HAP-1 (cell line): ENCODE data around the gene TTLL11.

Experiments used
- DNase-seq, 2 experiments: peaks; one replicate each; pipeline ENCODE4 v3.0.0-alpha.2; 2016 to 2020; ENCODE audit warnings: low spot score in 2 of 2
- H3K27me3 ChIP-seq: fragments of 250-450 bp; sonication (Bioruptor Pico); 2 replicates; pipeline ENCODE4 v1.5.1; 2020; ENCODE audit warnings: low read depth, mild to moderate bottlenecking, moderate library complexity
- H3K36me3 ChIP-seq: fragments of 250-450 bp; sonication (Bioruptor Pico); replicated peaks from 2 replicates; pipeline ENCODE4 v1.5.1; 2020; ENCODE audit warnings: mild to moderate bottlenecking
- H3K4me1 ChIP-seq: fragments of 250-450 bp; sonication (Bioruptor Pico); 2 replicates; pipeline ENCODE4 v1.5.1; 2020; ENCODE audit warnings: mild to moderate bottlenecking
- H3K4me3 ChIP-seq: fragments of 250-450 bp; sonication (Bioruptor Pico); 2 replicates; pipeline ENCODE4 v1.5.1; 2020; ENCODE audit warnings: mild to moderate bottlenecking, moderate library complexity
- H3K9me3 ChIP-seq: fragments of 250-450 bp; sonication (Bioruptor Pico); 2 replicates; pipeline ENCODE4 v1.5.1; 2020; ENCODE audit warnings: mild to moderate bottlenecking, moderate library complexity
- in situ Hi-C: fragments of 300-500 bp; cut with MboI; formaldehyde crosslinking; loops from 3 replicates; pipeline ENCODE4 v1.14.3; 2020; ENCODE audit warnings: low sequenced_read_pairs, inconsistent platforms, mixed read lengths

TTLL11 gene

GRCh38 chr9:121999556-121999955 is 93.6 kb downstream of the TTLL11 start:
- H3K4me3 ChIP-seq = no peak overlapping the region
- H3K27me3 ChIP-seq = no peaks in the 10 kb centered on the region
- in situ Hi-C loops = loop anchor here (5.0 kb wide), 1 partner anchor 452 kb away; no protein-coding TSS in a partner anchor
- H3K4me1 ChIP-seq = peaks cover 7% of the 10 kb centered on the region
- DNase-seq = no peak
- H3K9me3 ChIP-seq = no peaks in the 10 kb centered on the region
- no peaks in the 10 kb centered on the region for H3K36me3 ChIP-seq

GRCh38 chr9:121998513-121999049 is 94.5 kb downstream of the TTLL11 start:
- no peak overlapping the region for H3K4me3 ChIP-seq
- H3K4me1 ChIP-seq = peaks cover 7% of the 10 kb centered on the region
- in situ Hi-C loops = loop anchor here (5.0 kb wide), 1 partner anchor 451 kb away; no protein-coding TSS in a partner anchor
- H3K36me3 ChIP-seq = no peaks in the 10 kb centered on the region
- H3K27me3 ChIP-seq = no peaks in the 10 kb centered on the region
- DNase-seq = no peak
- no peaks in the 10 kb centered on the region for H3K9me3 ChIP-seq

- no peaks in the 10 kb centered on the region for H3K27me3 ChIP-seq
- H3K36me3 ChIP-seq = no peaks in the 10 kb centered on the region
- H3K4me1 ChIP-seq = peaks cover 7% of the 10 kb centered on the region
- no peak overlapping the region for H3K4me3 ChIP-seq
- no peak for DNase-seq
- H3K9me3 ChIP-seq = no peaks in the 10 kb centered on the region
- in situ Hi-C loops = loop anchor here (5.0 kb wide), 1 partner anchor 450 kb away; no protein-coding TSS in a partner anchor
Observed at GRCh38 chr9:121997791-121998190, 95.3 kb downstream of the TTLL11 start.

DNA sequence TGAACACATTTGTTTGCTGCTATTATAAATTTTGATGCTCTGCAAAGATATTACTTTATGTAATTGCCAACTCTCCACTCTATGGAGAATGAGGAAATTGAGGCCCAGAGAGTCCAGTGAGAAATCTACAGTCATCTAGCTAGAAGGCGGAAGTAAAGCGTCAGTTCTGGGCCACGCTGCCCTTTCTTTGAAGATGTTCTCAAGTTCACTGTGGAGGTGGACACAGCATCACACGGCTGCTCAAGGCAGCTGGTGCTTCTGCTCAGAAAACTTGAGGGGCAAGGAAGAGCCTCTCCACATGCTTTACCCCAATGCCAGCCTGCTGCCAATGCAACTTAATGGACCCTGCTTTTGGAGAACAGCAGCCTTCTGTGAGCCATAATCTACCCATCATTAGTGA is 96.3 kb downstream of the TTLL11 start:
- no peak for DNase-seq
- peaks cover 7% of the 10 kb centered on the region for H3K4me1 ChIP-seq
- no peaks in the 10 kb centered on the region for H3K36me3 ChIP-seq
- H3K27me3 ChIP-seq = no peaks in the 10 kb centered on the region
- no peaks in the 10 kb centered on the region for H3K9me3 ChIP-seq
- H3K4me3 ChIP-seq = no peak overlapping the region
- in situ Hi-C loops = loop anchor here (5.0 kb wide), 1 partner anchor 449 kb away; no protein-coding TSS in a partner anchor

GRCh38 chr9:121995997-121996396 is 97.1 kb downstream of the TTLL11 start:
- in situ Hi-C loops = loop anchor here (5.0 kb wide), 1 partner anchor 449 kb away; no protein-coding TSS in a partner anchor
- DNase-seq = no peak
- Histone ChIP-seq H3K27me3 (no peaks in the 10 kb centered on the region), H3K36me3 (no peaks in the 10 kb centered on the region), H3K9me3 (no peaks in the 10 kb centered on the region), H3K4me3 (no peak overlapping the region), H3K4me1 (peaks cover 7% of the 10 kb centered on the region)

- Histone ChIP-seq H3K36me3 (no peaks in the 10 kb centered on the region), H3K4me1 (no peaks in the 10 kb centered on the region), H3K9me3 (no peaks in the 10 kb centered on the region), H3K4me3 (no peak overlapping the region), H3K27me3 (no peaks in the 10 kb centered on the region)
- peak; percentile 67 to 70 for DNase-seq
- in situ Hi-C loops = loop anchor here (5.0 kb wide), 1 partner anchor 305 kb away; no protein-coding TSS in a partner anchor
Observed at GRCh38 chr9:121992571-121993212, 100.4 kb downstream of the TTLL11 start.

GRCh38 chr9:121991307-121991661 is 101.8 kb downstream of the TTLL11 start:
- no peaks in the 10 kb centered on the region for H3K36me3 ChIP-seq
- H3K27me3 ChIP-seq = no peaks in the 10 kb centered on the region
- no peak for DNase-seq
- no peaks in the 10 kb centered on the region for H3K4me1 ChIP-seq
- no peak overlapping the region for H3K4me3 ChIP-seq
- in situ Hi-C loops = loop anchor here (5.0 kb wide), 1 partner anchor 304 kb away; no protein-coding TSS in a partner anchor
- no peaks in the 10 kb centered on the region for H3K9me3 ChIP-seq

DNA sequence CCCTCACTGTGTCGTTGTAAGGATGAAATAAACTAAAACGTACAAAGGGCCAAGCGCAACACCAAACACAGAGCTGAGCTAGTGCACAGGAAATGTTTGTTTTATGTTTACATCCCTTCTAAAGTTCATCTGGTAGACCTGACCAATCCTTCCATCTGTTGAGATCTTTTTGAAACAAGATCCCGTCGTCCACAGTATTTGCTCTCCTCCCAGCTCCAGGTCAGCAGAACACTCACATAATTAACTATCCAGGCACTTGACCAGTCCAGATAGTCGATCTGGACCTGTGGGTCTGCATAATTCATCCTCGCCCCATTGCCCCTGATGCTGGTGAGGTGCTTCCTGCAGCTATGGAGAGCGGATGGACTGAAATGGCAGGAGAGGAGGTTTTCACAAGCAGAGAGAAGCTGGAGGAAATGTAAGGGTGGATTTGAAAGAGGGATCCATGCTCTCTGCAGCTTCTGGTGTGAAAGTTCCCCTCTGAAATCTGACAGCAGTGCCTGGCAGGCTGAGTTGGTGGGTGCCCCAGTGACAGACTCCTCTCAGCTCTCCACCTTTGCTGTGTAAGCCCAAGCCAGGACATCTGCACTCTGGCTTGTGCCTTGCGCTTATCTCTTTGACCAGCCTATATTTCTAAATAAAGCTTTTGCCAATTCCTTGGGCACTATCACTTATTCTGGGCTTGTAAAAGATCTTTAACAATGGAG is 102.4 kb downstream of the TTLL11 start:
- DNase-seq = no peak
- no peak overlapping the region for H3K4me3 ChIP-seq
- H3K4me1 ChIP-seq = no peaks in the 10 kb centered on the region
- no peaks in the 10 kb centered on the region for H3K27me3 ChIP-seq
- H3K9me3 ChIP-seq = no peaks in the 10 kb centered on the region
- in situ Hi-C loops = loop anchor here (5.0 kb wide), 1 partner anchor 303 kb away; no protein-coding TSS in a partner anchor
- H3K36me3 ChIP-seq = no peaks in the 10 kb centered on the region

- in situ Hi-C loops = no loop called here
- no peak overlapping the region for H3K4me3 ChIP-seq
- peak in 1 of 2 experiments; percentile 21 for DNase-seq
- H3K27me3 ChIP-seq = no peaks in the 10 kb centered on the region
- no peaks in the 10 kb centered on the region for H3K4me1 ChIP-seq
- H3K9me3 ChIP-seq = no peaks in the 10 kb centered on the region
- no peaks in the 10 kb centered on the region for H3K36me3 ChIP-seq
Observed at GRCh38 chr9:121989010-121989409, 104.1 kb downstream of the TTLL11 start.

DNA sequence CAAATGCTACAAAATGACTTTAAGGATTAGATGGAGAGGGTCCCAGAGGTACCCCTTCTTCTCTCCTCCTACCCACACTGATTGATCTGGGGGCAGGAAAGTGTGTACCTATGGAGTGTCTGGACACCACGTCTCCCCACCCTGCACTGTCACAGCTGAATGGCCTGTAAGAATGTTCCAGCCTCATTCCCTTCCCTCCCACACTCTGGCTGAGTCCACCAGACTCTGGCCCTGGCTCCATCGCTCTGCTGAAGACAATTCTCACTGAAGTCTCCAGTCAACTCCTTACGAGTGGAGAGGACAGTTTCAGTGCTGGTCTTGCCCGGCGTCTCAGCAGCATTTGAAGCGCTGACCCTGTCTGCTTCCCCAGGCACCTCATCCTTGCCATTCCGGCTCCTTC is 105.8 kb downstream of the TTLL11 start:
- no peaks in the 10 kb centered on the region for H3K36me3 ChIP-seq
- no peaks in the 10 kb centered on the region for H3K9me3 ChIP-seq
- H3K27me3 ChIP-seq = no peaks in the 10 kb centered on the region
- in situ Hi-C loops = no loop called here
- H3K4me3 ChIP-seq = no peak overlapping the region
- no peak for DNase-seq
- H3K4me1 ChIP-seq = no peaks in the 10 kb centered on the region

- Histone ChIP-seq H3K27me3 (no peaks in the 10 kb centered on the region), H3K4me1 (no peaks in the 10 kb centered on the region), H3K36me3 (no peaks in the 10 kb centered on the region), H3K4me3 (no peak overlapping the region), H3K9me3 (no peaks in the 10 kb centered on the region)
- no peak for DNase-seq
- in situ Hi-C loops = no loop called here
Observed at GRCh38 chr9:121985792-121986494, 107.2 kb downstream of the TTLL11 start.

DNA sequence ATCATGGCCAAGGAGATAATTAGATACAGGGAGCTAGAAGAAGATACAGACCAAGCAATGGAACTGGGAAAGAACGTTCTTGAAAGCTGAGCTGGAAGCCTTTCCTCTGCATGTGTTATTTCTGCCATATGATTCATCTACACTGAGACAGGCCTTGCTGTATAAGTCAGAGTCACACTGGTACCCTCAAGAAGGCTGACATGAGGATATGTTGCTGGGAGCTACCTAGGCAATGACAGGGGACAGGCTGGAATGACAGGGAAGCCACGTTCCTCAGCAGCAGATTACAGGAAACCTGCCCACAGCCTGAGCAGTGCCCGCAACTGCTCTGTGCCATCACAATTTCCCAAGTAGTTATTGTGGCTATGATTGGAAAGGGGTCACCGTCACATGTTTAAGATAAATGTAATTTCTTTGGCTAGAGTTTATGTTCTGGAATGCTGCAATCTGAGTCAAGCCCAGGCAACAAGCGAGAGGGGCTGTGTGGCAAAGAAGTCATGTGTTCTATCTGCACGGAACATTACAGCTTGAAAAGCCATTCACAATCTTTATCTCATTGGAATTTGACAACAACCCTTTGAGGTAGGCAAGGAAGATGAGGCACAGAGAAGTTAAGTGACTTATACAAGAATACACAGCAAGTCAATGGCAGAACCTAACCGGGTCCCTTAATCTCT is 108.2 kb downstream of the TTLL11 start:
- in situ Hi-C loops = no loop called here
- no peak overlapping the region for H3K4me3 ChIP-seq
- DNase-seq = no peak
- H3K4me1 ChIP-seq = no peaks in the 10 kb centered on the region
- no peaks in the 10 kb centered on the region for H3K36me3 ChIP-seq
- no peaks in the 10 kb centered on the region for H3K9me3 ChIP-seq
- no peaks in the 10 kb centered on the region for H3K27me3 ChIP-seq

DNA sequence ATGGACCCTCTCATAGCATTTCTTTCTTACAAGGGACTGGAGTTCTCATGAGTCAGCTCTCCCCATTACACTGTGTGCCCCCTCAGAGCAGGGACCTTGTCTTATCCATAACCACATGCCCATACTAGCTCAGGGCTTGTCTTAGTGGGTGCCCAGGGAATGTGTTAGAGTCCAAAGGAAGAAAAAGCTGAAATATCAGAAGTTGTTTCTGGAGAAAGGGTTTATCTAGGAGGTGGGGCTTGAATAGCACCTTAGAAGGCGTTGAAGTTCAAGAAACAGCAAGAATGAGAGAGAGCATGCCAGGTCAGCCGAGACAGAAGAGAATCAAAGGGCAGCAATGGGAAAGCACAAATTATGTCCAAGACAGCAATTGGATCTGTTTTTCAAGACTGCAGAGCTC is 109.4 kb downstream of the TTLL11 start:
- in situ Hi-C loops = no loop called here
- no peak overlapping the region for H3K4me3 ChIP-seq
- no peaks in the 10 kb centered on the region for H3K4me1 ChIP-seq
- no peak for DNase-seq
- H3K27me3 ChIP-seq = no peaks in the 10 kb centered on the region
- H3K9me3 ChIP-seq = no peaks in the 10 kb centered on the region
- H3K36me3 ChIP-seq = no peaks in the 10 kb centered on the region
